HG03066 (cell line): ENCODE results near the gene ST3GAL3.
A peak's percentile ranks its signal among the peaks of the same experiment; 100 is the strongest.

Experiments used
- ATAC-seq: cut with Tn5 transposase; IDR thresholded peaks from one replicate; pipeline ENCODE4 v1.9.1; 2021; ENCODE audit warnings: low read depth; ENCODE audit not compliant: unreplicated experiment

Gene ST3GAL3

DNA sequence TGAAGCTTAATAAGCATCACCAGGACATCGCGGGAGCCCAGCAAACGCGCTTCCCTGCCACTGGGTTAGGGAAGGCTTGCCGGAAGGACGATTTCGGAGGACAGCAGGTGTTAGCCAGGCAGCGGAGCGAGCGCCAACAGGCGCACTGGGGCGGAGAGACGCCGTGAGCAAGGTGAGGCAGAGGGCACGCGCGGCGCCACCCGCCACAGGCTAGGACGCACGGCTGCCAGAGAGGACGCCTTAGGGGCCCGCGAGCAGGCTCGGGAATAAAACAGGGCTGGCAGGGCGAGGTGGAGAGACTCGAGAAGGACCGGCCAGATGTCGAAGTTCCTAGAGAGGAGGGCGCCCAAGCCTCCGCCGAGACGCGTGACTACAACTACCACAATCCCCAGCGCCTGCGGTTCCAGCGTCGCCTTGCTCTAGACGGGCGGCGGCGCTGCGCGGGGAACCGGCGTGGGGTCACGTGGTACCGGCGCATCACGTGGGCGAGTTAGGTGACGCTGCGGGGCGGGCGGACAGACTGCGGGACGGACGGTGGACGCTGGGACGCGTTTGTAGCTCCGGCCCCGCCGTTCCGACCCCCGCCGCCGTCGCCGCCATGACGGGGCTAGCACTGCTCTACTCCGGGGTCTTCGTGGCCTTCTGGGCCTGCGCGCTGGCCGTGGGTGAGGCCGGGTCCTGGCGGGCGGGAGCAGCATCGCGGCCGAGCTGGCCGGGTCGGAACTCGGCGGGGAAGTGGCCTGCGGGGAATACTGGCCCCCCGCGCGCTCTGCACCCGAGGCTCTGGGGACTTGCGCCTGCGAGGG is 267.3 kb downstream of the ST3GAL3 start, which contains the start of gene ATP6V0B:
TSS of gene ATP6V0B (plus strand) at position 518 of the 806 bp plus-strand sequence. CDS start at position 599, 81 bp downstream.
- ATAC-seq, result peak; percentile 63

DNA sequence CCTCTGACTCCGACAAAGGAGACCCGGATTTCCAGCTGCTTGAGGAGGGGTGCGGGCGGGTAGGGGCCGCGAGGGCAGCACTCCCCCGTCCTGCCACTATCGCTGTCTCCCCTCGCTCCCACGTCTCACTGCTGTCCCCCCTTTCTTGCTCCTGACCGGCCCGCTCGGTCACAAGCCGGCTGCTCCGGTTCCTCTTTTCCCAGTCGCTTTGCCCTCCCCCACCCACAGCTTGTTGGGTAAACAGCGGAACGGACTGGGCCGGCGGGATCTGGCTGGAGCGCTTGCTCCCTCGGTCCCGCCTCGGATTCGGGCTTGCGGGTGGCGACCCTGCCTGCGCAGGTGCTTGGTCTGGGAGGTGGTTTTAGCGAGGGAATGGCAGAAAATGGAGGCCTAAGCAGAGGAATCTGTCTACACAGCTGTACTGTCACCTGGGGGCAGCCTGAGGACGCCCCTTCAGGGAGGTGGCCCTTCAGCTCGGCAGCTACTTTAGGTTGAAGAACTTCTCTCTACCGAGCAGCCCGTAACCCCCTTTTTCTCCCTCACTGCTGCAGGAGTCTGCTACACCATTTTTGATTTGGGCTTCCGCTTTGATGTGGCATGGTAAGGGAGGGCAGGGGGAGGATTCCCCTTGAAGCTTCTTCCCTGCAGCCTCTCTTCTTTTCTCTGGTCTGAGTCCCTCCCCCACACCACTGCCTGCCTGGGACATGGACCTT is 268.1 kb downstream of the ST3GAL3 start:
- ATAC-seq, result no peak

- ATAC-seq, result no peak
These were observed 268.7 kb downstream of the ST3GAL3 start for GRCh38 chr1:43976045-43976444.

DNA sequence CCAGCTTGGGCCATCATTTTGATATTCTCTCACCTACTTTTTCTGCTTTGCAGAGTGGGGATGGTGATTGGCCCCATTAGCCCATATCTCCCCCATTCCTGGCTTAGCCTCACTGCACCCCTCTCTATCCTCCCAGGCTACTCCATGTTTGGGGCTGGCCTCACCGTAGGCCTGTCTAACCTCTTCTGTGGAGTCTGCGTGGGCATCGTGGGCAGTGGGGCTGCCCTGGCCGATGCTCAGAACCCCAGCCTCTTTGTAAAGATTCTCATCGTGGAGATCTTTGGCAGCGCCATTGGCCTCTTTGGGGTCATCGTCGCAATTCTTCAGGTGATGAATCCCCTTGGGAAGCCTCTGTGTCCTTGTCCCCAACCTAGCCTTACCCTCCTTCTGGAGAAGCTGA is 269.6 kb downstream of the ST3GAL3 start:
- ATAC-seq, result no peak

DNA sequence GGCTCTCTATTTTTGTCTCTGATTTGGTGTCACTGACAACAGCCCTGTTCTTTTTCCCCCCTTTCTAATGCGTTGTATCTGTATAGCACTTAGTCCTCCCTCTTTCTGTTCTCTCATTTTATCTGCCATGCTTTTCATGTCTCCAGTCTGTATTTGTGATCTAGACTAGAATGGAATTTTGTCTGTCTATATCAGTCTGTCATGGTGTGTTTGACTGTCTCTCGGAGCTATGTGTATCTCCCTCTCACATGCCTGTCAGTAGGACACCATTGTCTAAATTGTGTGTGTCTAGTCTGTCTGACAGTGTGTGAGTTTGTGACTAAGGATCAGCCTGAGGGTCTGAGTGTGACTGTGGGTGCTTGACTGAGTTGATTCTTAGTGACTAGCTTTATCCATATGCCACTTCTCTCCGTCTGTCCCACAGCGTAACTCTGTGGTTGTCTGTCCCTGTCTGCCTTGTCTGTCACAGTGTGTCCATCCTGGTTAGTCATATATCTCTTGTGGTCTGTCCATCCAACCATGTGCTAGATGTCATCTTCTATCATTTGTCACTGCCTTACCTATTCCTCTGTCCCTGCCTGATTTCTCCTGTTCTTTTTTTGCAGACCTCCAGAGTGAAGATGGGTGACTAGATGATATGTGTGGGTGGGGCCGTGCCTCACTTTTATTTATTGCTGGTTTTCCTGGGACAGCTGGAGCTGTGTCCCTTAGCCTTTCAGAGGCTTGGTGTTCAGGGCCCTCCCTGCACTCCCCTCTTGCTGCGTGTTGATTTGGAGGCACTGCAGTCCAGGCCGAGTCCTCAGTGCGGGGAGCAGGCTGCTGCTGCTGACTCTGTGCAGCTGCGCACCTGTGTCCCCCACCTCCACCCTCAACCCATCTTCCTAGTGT is 270.3 kb downstream of the ST3GAL3 start:
- no peak for ATAC-seq

DNA sequence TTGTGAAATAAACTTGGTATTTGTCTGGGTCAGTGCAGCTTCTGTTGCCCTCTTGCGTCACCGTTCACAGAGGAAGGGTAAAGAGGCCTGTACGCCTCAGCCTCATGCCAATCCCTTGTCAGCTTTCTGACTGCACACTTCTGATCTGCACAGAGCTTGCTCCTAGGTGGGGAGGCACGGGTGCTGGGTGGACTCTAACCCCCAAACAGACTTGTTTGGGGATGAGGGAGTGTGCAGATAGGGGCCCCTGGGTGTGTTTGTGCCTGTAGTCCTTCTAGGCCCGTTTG is 270.9 kb downstream of the ST3GAL3 start:
- no peak for ATAC-seq

DNA sequence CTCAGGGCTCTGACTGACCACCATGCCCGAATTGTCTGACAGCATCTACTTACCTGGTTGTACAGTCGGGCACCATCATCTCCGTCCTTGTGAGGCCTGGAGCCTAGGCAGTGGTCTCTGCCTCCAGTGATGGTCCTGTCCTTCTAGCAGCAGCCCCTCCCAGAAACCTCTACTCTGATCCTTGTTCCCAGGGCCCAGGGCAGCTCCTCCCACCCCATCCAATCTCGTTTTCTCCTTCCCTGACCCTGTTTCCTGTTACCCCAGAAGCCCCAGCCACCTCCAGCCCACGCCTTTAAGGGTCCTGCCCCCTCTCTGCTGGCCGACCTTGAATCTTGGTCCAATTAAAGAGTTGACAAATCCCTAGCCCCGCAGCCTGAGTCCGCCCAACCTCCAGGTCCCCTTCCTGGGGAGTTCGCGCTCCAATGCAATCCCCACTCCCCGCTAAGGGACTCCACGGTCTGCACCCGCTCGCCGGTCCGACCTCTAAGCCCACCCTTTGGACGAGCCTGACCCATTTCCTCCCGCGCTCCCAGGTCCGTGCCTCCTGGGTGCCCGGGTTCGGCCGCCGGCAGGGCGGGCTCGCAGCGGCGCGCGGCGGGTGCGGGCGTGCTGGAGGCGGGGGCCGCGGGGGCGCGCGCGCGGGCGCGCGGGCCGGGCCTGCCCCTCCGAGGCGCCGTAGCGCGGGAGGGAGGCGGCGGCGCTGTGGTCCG is 271.4 kb downstream of the ST3GAL3 start, which contains the start of gene B4GALT2:
TSS of gene B4GALT2 (plus strand) at position 660 of the 710 bp plus-strand sequence. CDS start 1,951 bp downstream, outside the sequence.
- no peak for ATAC-seq

- ATAC-seq, result no peak
These were observed 271.9 kb downstream of the ST3GAL3 start for GRCh38 chr1:43979261-43979527.

GRCh38 chr1:43979528-43980254 is 272.4 kb downstream of the ST3GAL3 start:
- ATAC-seq, result no peak

DNA sequence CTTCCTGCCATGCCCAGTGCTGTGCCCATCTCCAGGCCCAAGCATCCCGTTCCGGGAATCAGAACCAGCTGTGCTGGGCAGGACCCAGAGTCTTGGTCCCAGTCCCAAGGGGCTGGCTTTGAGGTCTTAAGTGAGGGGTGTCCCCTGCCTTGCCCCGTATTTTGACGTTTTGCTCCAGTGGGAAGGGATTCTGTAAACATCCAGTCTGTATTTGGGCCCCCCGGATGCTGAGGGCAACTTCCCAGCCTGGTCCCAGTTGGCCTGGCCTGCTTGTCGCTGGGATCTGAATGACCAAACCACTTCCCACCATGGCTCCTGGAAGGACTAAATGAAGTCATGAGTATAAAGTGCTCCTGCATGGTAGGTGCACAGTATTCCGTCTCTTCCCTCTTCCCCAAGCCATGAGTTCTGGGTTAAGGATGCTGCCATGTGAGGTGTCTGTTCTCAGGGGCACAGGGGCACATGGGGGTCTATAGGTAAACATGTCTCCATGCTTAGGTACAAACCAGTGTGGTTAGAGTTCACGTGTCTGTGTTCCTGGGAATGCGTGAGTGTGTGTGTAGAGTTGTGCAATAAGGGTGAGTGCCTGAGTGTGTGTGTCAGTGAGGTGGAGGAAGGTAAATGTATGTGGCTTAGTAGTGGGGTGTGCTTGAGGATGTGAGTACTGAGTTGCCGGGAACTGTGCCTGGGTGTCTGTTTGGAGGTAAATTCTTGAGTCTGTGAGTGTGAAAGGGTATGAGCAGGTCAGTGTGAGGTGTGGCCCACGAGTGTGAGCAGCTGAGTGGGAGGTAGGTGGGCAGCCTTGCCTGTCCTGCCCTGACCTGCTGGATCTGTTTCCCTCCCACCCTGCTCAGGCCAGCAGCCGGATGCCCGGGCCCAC is 273.2 kb downstream of the ST3GAL3 start:
- no peak for ATAC-seq
